Hematopoietic multipotent progenitor cell treated with erythropoietin and hydrocortisone succinate and interleukin-3 and kit ligand, for 17 days (in vitro differentiated cells): ENCODE results near the gene CLK3.

Experiments used
- DNase-seq: peaks from one replicate; pipeline ENCODE4 v3.0.0-alpha.2; 2015; ENCODE audit warnings: low spot score

The CLK3 gene

DNA sequence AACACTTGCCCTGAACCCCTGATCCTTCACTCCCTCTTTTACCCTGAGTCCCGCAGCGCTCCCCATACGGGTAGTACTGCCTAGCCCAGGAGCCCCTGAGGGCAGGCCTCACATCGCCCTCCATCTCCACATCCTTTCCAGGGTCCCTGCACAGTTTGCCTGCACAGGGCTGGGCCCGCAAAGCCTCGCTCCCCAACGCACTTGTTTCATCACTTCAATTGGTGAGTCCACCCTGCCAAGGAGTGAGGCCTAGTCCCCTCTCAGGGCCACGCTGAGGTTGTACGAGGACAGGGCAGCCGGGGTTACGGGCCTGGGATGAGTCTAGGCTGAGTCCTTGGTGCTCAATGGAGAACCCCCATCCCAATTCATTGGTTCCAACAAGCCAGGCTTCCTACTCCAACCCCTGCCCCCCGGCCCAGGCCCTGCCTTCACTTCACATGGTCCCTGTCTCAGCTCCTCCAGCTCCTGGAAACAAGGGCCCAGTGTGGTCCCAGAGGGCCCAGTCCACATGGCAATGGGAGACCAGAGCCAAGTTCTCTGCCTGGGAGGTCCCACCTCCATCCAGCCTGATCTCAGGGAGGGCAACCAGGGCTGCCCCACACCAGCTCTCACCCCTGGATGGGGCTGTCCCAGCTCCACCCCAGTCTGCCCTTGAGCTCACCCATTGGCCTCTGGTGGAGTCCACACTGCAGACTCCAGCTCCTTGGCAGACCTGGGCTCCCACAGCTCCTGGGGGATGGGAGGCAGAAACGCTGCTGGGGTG, 12.4 kb upstream of the CLK3 start:
- DNase-seq, result no peak

DNA sequence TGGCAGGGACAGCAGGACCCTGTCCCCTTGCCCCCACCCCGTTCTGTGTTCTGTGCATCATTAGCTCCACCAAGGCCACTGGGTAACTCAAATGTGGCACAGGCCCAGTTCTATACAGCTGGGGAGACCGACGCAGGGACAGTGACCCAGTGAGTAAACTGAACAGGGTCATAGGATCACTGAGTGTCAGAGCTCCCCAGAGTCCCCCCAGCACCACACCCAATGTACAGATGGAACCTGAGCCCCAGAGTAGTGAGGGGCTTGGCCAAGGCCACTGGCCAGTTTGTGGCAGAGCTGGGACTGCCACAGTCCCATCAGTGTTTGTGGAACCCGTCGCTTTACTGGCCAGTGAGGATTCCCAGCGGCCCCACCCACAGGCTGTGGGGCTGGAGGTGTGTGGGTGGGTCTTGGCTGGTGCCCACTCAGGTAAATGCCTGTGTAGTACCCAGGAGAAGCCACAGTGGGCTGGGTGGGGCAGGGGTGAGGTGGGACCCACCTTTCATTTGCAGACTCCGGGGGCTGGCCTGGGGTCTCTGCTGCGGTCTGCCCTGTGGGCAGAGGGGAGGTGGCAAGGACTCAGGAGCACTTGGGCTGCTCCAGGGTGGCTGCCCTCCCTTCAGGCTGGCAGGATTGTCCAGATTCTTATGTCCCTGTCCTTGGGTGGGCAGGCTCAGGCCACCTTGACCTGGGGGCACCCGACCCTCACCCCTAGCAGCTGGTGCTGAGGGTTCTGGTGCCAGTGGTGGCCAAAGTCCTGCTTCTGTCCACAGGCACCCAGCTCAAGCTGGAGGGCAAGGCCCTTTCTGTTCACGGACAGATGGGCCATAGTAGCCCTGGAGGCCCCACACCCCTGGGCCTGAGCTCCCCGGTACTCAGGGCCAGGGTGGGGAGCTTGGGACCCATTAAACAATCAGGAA, 11.6 kb upstream of the CLK3 start:
- no peak for DNase-seq

DNA sequence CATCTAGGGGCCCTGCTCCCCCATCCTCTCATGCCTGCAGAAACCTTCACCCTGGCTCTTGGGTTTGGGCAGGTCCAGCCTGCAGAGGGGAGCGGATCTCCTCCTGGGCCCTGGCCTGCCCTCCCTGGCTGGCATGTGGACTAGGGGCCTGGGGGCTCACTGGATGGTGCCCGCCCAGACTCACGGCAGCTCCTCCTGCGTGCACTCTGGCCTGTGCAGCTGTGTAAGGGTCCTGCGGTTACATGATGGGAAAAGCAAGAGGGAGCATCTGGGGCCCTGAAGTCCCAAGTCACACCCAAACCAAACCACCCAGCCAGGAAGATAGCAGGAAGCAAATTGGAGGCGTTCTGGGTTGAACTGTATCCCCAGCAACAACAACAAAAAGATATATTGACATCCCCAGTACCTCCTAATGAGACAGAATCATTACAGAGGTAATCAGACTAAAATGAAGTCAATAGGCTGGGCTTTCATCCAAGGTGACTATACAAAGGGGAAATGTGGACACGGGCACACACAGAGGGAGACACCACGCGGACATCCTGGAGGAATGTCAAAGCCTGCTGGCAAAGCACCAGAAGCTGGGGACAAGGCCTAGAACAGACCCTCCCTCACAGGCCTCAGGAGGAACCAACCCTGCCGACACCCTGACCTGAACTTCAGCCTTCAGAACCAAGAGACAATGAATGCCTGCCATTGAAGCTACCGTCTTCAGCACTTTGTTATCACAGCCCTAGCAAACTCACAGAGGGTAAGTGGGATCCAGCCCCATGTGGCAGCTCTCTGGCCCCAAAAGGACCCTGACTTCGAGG, 10.4 kb upstream of the CLK3 start:
- peak; percentile 26 for DNase-seq

DNA sequence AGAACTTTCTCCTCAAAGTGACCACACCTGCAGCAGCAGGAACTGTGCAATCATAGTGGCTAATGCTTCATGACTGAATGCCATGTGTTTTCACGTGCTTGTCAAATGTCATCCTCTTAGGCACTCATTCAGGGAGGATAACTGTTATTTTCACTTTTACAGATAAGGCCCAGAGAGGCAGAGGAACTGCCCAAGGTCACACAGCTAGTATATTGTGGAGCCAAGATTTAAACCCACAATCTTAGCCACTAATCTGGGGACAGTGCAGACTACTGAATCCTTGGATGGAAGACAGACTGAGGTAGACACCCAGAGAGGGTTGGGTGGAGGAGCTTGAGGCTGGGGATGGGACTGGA, 9.9 kb upstream of the CLK3 start:
- peak; percentile 60 for DNase-seq

DNA sequence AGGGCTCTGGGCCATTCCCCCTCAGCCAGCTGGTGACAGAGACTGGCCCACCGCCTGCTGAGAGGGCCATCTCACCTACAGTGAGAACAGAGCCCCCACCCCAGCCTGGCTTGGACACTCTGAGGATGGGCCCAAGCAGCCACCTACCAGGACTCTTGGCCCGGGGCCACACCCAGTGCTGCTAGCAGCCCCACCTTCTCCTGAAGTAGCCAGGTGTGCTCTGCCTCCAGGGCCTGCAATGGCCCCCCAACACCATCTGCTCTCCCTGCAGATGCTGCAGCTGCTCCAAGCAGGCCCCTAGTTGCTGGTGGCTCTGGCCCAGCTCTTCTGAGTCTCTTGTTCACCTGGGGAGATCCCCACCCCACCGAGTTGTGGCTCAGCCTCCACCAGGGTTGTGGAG, 6.8 kb upstream of the CLK3 start:
- DNase-seq, result peak; percentile 62

DNA sequence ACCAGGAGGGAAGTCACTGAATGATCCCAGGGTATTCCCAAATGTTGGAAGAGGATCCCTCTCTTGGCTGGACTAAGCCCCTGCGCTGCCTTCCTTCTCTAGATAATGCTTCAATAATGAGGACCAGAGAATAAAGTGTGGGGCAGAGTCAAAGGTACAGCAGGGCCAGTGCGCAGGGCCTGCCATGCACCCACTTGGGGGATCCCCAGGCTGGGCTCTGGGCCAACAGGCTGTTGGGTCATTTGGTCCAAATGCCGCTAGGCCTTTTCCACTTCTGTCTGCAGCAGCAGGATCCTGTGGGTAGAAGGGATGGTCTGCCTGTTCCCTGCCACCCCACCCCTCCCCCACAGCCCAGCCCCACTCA, 5.7 kb upstream of the CLK3 start:
- DNase-seq, result no peak

DNA sequence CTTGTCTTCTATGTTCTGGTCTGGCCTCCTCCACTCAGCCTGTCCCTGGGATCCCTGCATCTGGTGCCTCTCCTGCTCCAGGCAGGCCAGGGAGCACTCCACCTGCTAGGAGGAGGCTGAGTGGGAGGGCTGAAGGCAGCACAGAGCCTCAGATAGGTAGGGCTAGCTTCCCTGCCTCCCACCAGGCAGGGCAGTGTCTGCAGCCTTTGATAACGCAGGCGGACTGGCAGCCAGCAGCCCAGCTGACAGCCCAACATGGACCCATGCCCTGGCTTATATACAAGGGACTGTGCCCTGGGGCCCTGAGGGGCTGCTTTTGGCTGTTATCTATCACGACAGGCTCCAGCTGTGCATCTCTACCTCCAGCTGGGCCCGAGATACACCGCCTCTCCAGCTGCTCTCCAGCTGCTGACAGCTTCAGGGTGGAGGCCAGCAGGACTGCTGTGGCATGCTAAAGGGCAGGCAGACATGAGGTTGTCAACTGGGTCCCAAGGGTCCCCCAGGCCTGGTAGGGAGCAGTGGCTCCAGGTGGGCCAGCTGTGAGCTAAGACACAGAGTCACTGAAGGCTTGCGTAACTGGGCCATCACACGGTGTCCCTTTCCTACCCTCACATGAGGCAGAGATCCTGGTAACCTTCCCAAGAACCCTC, 5.2 kb upstream of the CLK3 start:
- DNase-seq, result peak; percentile 96

DNA sequence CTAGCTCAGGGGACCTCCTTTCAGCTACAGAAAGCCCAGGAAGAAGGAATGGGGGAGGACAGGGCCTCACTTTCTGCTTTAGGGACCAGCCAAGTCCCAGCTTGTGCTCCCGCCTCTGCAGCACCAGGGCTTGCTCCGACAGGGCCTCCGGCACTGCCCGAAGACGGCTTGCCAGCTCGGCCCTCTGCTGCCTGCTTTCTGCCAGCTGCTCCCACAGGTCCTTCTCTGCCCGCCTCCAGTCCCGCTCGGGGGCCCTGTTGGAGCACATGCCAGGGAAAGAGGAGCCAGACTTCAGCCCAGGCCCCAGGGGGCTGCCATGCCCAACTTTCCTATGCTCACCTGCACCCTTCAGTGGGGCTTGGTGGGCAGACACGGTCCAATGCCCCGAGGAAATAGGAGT, 4.3 kb upstream of the CLK3 start:
- DNase-seq, result no peak

DNA sequence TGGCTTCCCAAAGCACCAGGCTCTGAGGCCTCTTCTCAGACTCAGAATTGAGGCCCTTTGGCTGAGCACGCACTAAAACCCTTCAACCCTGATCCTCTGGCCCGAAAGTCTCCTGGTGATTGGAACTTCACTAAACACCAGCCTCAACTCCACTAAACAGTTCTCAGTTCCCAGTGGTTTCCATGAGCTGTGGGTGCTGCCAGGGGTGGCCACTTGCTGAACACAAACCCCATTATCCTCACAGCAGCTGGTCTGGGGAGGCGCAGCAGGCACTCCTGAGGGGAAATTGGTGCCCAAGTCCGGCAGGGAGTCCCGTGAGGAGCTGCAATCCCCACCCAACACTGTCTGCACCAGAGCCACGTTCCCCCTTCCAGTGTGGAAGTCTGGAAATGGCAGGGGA, 3.8 kb upstream of the CLK3 start:
- DNase-seq, result peak; percentile 54

DNA sequence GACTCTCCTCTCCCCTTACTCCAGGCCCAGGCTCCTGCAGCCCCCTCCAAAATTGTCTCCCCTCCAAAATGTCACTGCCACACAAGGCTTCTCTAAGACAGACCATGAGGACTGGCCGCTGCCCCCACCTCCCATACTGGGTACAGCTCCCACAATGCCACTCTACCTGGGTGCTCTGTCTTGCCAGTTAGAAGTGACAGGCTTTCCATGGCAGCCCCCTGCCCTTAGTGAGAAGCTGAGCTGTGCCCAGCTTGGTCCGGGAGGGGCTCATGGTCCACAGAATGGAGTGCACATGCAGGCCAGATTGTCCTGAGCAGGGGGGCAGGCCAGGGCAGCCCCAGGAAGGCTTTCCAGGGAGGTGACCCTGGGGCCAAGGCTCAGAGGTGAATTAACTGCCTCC, 3.0 kb upstream of the CLK3 start:
- DNase-seq, result peak; percentile 28

DNA sequence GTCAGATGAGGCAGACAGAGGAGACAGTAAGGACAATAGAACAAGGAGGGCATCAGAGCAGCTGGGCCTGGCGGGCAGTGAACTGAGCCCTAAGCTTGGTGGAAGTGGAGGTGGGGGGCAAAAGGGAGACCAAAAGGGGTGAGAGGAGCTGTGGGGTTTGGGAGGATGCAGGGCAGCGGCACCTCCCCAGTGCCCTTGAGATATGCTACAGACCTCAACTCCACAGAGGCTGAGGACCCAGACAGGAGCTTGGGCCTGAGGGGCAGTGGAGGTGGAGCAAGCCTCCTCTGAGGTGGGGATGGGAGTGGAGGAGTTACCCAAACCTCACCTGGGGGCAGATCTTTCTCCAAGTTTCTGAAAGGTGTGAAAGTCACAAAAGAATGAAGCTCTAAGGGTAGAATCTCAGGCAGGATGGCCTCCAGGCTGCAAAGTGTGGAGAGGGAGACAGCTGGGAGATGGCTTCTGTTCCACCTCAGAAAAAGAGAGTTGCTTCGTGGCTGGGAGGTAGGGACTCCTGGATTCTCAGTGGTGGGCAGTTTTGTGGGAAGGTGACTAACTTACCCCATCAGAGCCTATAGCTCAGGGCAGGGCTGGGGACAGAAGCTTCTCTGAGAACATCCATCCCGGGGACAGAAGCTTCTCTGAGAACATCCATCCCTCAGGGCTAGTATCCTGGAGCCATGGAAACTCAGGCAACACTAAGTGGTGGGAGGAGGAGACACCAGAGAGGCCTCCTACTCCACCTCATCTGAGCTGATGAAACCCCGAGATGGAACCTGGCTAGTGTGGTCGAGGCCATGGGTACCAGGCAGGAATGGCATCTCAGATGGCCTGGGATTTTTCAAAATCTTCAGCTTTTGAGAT, 2.3 kb upstream of the CLK3 start:
- peak; percentile 52 for DNase-seq

DNA sequence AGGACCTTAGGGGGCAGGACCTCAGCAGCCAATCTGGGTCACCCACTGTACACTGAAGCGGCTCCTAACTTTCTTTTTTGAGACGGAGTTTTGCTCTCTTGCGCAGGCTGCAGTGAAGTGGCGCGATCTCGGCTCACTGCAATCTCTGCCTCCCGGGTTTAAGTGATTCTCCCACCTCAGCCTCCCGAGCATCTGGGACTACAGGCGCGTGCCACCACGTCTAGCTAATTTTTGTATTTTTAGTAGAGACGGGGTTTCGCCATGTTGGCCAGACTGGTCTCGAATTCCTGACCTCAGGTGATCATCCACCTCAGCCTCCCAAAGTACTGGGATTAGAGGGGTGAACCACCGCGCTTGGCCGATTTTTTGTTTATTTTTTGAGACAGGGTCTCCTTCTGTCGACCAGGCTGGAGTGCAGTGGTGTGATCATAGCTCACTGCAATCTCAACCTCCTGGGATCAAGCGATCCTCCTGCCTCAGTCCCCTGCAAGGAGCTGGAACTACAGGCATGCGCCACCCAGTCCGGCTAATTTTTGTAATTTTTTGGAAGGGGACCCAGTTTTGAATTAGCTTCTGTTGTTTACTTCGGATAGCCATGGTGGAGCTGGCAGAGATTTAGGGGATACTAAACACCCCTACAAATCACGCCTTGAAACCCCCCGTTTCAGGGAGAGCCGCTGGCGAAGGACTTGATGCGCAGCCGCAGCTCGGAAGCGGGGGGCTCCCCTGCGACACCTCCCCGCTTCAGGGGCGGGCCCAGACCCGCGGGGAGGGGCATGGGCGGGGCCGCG, 1.5 kb upstream of the CLK3 start:
- no peak for DNase-seq

DNA sequence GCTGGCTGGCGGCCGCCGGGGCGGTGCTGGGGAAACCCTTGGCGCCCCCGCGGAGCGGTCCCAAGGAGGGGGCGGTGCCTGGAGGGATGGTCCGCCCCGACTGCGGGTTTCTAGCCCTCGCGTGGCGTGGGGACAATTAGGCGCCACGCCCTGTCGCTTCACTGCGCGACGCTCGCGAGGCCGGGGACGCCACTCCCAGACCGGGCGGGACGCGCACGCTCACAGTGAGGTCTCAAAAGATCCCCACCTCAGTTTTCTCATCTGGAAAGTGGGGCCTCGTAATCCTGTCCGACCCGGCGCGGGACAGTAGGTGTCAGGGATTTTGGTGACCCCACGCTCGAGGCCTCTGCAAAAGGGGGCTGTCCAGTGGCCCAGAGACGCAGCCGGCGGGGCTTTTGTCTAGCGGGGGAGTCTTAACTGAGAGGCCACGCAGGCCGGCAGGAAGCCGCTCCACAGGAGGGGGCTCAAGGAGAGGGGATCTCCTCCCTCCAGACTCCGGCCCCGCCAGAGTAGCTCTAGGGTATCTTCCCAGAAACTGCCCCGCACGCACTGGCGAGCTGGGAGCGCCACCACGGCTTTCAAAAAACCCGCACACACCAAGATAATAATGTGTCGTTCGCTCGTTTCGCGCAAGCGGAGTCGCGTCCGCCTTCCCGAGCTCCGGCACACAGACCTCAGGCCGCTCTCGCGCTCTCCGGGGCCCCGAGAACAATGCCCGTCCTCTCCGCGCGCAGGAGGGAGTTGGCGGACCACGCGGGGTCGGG, 710 bp upstream of the CLK3 start:
- peak; percentile 95 for DNase-seq

DNA sequence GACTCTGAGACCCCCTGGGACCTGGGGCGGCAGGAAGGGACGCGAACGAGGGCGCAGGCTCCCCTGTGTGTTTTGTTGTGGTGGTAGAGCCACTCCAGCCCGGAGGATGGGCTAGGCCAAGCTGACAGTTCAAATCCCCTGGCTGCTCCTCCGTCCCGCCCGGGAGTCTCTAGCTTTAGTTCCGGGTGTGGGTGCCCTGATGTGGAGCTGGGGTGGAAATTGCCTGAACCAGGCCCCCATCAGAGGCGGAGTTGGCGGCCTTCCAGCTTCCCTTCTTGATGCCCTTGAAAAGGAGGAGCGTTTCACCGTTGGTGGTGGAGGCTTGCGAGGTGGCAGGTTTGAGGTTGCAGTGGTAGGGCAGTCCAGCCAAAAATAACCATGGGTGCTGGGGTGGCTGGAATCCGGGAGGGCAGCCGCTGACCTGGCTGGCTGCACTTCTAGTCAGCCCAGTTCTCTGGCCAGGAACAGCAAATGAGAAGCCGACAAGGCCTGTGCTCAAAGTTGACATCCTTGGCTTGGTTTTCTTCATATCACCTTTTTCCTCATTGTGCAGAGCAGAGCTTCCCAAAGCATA, 817 bp downstream of the CLK3 start:
- DNase-seq, result peak; percentile 92

DNA sequence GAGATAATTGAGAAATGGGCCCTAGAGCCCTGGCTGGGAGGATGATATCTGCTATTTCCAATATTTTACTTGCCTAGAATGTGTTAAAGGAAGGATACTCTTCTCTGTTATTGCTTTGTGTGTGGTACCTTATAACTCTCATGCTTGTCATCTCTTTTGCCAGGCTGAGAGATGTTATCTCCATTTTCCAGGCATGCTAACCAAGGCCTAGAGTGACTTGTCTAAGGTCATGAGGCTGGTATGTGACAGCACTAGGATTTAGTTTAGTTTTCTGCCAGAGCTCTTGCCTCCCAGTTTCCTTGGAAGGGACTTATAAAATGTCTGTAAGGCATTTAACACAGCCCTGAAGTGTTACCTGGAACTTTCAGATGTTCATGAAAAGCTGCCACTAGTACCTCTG, 1.4 kb downstream of the CLK3 start:
- DNase-seq, result peak; percentile 79

DNA sequence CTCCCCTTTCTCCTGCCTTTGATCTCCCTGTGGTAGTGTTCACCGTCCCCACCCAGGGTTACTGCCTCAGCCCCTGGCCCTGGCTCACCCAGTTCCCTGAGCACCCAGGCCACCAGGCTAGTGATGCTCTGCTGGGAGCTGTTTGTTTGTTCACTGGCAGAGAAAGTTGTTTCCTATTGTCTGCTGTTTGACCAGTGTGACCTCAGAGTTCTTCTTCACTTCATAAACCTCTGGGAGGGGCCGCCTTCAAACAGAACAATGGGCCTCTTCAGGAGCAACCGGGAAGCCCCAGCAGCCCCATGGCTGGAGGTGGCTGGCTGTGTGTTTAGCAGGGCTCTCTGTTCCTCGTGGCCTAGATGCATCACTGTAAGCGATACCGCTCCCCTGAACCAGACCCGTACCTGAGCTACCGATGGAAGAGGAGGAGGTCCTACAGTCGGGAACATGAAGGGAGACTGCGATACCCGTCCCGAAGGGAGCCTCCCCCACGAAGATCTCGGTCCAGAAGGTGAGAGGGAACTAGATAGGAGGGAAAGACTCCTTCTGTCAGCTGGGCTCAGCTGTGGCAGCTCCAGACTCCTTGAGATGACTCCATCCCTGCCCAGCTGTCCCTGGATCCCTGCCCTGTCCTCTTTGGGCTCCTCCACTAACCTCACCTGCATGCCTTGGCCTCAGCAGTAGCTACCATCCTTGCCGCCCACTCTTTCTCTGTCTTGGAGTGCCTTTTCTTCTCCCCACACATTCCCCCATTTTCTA, 3.4 kb downstream of the CLK3 start:
- no peak for DNase-seq

DNA sequence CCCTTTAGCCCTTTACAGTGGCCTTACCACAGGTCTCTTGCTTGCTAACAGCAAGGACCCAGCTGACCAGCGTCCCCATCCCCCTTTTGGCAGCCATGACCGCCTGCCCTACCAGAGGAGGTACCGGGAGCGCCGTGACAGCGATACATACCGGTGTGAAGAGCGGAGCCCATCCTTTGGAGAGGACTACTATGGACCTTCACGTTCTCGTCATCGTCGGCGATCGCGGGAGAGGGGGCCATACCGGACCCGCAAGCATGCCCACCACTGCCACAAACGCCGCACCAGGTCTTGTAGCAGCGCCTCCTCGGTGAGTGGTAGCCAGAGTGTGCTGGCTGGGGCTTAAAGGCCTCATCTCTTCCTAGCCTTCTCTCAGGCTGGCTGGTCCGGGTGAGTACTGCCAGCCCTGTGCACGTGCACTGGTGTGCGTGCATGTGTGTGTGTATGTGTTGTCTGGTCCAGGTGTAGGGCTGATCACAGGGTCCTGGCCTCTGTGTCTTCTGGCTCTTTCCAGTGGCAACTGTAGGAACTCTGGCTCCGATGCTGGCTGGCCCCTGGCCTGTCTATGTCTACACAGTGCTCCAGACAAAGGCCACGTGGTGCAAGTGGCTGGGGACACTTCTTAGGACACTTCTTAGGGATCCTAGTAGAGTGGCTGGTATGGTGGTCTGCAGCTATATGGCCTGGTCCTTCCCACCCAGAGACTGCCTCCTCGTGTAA, 4.4 kb downstream of the CLK3 start:
- no peak for DNase-seq
